Glomerular endothelial cell (primary cell): ENCODE measurements around the gene LBH. TPM values are rescaled to one million over a fixed set of nuclear protein-coding genes. Genes with fewer than 3 reads are reported as not detected.

Experiments
- DNase-seq: peaks from one replicate; pipeline ENCODE4 v3.0.0-alpha.2; 2011; ENCODE audit warnings: low read depth, low spot score; ENCODE audit errors: extremely low read depth
- total RNA-seq: library from RNA; depleted of rRNA; stranded (reverse); fragments of >200 nt; gene quantifications from 2 replicates; pipeline ENCODE4 v1.2.3, GENCODE V29; 2015

The LBH gene
- total RNA-seq, 1 donor from 2014 or later, result 21.4 TPM

- DNase-seq, result no peak
Measured at GRCh38 chr2:30272286-30272685, 41.0 kb downstream of the LBH start.

- peak; percentile 37 for DNase-seq
Measured at GRCh38 chr2:30272761-30273573, 41.6 kb downstream of the LBH start.

GRCh38 chr2:30273574-30273929 is 42.2 kb downstream of the LBH start:
- DNase-seq, result no peak

- no peak for DNase-seq
Measured at GRCh38 chr2:30275256-30275655, 43.9 kb downstream of the LBH start.

GRCh38 chr2:30276455-30276911 is 45.1 kb downstream of the LBH start:
- DNase-seq, result no peak

GRCh38 chr2:30277582-30277981 is 46.2 kb downstream of the LBH start:
- no peak for DNase-seq

- DNase-seq, result no peak
Measured at GRCh38 chr2:30278419-30278818, 47.1 kb downstream of the LBH start.

- no peak for DNase-seq
Measured at GRCh38 chr2:30280596-30281434, 49.5 kb downstream of the LBH start.

GRCh38 chr2:30282081-30282480 is 50.7 kb downstream of the LBH start:
- DNase-seq, result no peak

- no peak for DNase-seq
Measured at GRCh38 chr2:30282721-30283120, 51.4 kb downstream of the LBH start.

GRCh38 chr2:30283931-30284565 is 52.7 kb downstream of the LBH start:
- DNase-seq, result no peak

GRCh38 chr2:30285758-30286157 is 54.4 kb downstream of the LBH start:
- no peak for DNase-seq

GRCh38 chr2:30287190-30287840 is 56.0 kb downstream of the LBH start:
- DNase-seq, result no peak

- DNase-seq, result no peak
Measured at GRCh38 chr2:30287857-30288513, 56.7 kb downstream of the LBH start.

- DNase-seq, result no peak
Measured at GRCh38 chr2:30288561-30288960, 57.2 kb downstream of the LBH start.

GRCh38 chr2:30293303-30293921 is 62.1 kb downstream of the LBH start:
- DNase-seq, result no peak

GRCh38 chr2:30294133-30294532 is 62.8 kb downstream of the LBH start:
- no peak for DNase-seq

GRCh38 chr2:30296496-30296895 is 65.2 kb downstream of the LBH start:
- DNase-seq, result no peak

GRCh38 chr2:30298302-30298701 is 67.0 kb downstream of the LBH start:
- DNase-seq, result no peak

GRCh38 chr2:30300122-30300455 is 68.8 kb downstream of the LBH start:
- no peak for DNase-seq
